ENCODE data around the gene SNRPB.
A peak's percentile ranks its signal among the peaks of the same experiment; 100 is the strongest.
"Not testable (repeated sequence)": the region's sequence is repeated elsewhere in the genome, so short reads cannot be mapped to it uniquely, and the experiment has no call there.

The SNRPB gene

DNA sequence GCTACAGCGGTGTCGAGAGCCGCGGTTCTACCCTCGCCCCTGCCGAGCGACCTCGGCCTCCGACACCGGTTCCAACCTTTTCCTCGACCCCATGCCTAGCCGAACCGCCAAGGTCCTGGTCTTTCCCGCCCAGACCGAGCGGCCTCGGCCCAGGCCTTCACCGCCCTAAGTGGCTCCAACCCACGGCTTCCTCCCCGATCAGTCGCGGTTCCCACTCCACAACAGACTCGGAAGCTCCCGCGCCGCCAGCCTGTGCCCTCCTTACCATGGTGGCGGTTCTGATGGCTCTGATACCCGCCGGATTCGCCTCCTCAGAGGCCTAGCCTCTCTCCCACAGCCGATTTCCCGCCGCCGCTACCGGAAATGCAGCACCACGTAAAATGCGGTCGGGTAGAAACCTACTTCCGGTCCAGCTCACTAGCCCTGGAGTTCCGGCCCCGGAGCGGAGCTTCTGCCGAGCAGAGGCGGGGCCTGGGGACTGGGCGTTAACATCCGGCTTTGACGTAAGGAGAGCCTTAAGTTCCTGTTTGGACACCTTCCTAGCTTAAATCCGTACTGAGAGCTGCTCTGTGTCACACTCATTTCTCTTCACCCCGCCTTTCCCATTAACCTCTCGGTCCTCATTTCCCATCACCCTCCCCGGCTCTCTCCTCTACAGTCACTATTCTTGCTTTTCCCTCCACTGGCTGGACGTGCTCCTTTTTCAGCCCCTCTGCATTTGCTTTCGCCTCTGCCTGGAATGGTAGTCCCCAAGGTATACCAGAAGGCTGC lies at the start of gene SNRPB:
Gene SNRPB (minus strand): TSS at position 367 of the 771 bp plus-strand sequence. CDS start 99 bp downstream, at position 268.
- DNase-seq = peak; percentile 98

DNA sequence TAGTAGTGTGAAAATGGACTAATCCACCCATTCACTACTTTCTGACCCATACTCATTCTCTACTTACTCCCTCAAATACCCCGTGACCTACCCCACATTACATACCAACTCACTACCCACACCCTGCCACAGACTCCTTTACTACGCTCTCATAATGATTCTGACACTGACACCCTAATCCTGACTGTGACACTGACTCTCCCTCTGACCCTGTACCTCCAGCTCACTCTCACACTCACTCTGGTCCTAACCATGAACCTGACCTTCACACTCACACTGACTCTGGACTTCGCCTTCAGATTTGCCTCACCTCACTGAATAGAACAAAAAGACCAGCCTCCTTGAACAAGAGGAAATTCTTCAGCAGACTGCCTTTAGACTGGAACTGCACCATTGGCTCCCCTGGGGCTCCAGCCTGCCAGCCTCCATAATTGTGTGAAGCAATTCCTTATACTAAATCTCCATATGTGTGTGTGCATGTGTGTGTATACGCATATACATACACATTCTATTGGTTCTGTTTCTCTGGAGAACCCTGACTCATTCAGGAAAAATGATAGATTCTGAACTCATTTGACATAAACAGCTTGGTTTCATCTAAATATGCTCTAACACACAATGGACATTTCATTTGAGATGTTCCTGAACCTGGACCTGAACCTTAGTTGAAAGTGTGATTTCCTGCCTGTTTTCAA lies 48.7 kb upstream of the SNRPB start:
- DNase-seq = no peak

DNA sequence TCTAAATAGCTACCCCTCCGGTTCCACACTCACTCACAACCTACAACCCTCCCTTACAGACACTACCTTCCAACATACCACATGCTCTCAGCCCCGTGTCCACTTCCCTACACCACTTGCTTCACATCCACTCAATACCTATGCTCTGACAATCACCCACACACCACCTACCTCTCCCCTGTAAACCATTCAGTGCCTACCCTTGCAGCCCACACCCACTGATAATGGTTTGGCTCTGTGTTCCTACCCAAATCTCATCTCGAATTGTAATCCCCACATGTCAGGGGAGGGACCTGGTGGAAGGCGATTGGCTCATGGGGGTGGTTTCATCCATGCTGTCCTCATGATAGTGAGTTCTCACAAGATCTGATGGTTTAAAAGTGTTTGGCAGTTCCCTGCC lies 48.0 kb upstream of the SNRPB start:
- DNase-seq = no peak

DNA sequence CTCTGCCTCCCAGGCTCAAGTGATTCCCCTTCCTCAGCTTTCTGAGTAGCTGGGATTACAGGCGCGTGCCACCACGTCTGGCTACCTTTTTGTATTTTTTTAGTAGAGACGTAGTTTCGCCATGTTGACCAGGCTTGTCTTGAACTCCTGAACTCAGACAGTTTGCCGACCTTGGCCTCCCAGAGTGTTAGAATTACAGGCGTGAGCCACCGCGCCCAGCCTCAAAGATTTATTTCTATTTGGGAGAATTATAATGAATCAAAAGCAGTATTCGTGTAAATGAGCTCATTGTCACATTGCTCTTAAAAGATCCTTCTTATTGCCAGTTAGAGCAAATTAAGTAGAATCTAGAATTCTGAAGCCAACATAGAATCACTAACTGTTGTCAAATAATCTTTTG lies 47.5 kb upstream of the SNRPB start:
- no peak for DNase-seq

DNA sequence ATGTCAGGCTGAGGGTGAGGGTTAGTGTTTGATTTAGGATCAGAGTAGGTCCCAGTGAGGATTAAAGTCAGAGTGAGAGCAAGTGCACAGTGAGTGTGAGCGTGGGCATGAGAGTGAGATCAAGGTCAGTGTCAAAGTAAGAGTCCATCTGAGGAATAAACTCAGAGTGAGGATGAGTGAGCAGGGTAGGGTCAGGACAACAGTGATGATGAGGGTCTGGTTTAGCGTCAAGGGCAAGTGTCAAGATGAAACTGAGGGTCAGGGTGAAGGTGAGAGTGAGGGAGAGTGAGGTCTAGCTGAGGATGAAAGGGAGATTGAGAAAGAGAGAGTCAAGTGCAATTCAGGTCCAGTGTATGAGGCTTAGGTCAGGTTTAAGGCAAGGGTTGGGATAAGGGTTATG lies 45.8 kb upstream of the SNRPB start:
- DNase-seq = no peak

DNA sequence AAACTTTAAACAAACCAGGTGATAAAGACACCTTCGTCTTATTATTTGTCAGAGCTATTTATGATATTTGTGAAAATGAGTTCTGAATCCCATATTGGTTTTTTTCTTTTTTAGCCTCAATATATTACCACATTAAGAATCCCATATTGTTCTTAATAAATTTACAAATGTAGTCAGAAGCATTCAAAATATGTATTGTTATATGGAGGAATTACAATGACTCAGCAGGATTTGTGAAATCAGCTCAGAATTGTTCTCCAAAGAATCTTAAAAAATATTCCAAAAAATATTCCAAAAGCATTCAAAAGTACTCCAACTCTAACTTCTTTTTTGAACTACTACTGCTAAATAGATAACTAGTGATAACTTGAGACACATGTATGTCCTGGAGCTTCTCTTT lies 44.6 kb upstream of the SNRPB start:
- DNase-seq = no peak

DNA sequence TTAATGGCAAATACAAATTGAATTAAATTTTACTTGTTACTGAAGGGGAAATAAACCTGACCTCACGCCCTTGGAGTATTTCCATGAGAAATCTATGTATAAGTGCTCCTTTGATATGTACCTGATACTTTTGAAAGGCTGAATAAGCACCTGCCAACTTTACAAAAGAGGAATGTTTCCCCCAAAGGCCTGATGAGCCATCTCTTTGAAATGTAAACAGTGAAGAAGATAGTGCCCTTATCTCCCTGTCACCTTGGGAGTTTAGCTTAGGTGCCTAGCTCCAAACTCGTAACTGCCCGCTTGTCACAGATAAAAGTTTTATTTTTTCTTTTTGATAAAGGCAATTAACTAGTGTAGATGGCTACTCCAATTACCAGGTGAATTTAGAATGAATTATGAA lies 39.2 kb upstream of the SNRPB start:
- DNase-seq = no peak

DNA sequence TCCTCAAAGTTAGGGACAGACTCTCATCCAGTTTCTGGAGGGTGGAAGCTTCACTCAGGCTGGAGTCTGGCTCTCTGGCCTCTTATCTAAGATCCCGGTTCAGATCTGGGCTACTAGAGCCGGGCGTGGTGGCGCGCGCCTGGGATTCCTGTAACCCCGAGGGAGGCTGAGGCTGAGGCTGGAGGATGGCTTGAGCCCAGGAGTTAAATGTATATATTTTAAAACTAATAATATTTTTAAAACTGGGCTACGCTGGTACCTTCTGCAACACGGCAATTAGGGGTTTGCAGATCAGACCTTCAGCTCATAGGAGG lies 38.8 kb upstream of the SNRPB start:
- DNase-seq = no peak

DNA sequence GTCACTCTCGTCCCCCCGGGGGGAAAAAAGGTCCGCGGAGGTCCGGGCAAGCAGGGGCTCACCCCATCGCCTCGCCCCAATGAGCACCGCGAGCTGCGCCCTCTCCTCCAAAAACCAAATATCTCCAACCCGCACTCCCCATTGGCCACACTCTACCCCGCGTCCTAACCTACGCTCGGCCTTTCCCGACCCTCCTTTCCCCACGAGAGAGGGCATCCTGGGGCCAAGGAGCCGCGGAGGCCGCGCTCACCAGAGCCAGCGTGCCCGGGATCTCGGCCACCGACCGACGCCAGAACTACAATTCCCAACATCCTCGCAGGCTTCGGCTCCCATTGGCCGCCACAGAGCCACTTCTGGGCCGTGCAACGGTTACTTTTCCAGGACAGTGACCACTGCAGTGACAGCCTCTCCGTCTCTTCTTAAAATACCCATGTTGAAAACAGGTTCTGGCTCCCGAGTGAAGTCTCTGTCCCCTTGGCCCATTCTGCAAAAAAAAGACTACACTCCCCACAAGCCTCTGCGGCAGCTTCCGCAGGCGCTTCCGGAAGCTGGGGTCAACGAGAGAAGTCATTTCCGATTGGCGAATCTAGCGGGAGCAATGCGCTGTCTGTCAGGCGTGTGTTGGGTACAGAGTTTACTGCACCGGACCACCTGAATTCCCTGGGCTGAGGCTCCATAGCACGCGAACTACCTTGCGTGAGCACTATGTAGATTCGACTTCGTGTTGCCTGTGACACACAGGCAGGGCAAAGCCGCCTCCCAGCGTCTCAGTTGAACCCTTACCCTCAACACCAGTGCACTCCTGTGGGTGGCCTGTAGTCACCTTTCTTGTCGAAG lies 38.3 kb upstream of the SNRPB start, which contains the start of gene ZNF343:
Gene ZNF343 (minus strand): TSS at position 285 of the 837 bp plus-strand sequence. CDS start 15,020 bp downstream, outside the sequence.
- DNase-seq = peak; percentile 76

DNA sequence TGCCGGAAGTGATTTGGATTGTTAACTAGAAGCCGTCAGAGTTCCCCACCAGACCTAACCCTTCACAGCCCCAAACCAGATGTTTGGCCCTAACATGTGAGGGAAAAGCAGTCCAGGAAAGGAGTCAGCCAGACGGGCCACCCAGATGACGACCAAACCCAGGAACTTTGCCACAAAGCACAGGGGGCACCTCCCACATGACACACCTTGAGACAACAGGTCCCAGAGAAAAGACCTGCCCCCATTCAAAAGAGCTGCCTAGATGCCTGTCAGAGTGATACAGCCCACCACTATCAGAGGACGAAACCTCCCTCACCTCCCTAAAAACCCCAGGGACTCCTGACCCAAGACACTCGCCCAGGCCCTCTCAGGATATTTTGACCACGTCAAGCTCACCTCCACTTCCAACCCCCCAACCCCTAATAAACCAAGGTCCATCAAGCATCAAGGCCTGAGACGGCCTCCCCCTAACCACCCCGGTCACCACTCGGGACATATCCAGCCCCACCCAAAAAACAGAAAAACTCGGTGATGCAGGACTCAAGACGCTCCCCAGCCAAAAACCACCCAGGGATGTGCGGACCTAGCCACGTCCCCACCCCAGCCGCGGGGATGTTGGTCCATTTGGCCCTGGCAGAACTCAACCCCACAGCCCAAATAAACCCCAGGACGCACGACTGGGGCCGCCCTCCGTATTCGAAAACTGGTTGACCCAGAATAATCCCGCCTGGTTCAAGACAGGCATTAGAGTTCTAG lies 37.5 kb upstream of the SNRPB start:
- DNase-seq = no peak

DNA sequence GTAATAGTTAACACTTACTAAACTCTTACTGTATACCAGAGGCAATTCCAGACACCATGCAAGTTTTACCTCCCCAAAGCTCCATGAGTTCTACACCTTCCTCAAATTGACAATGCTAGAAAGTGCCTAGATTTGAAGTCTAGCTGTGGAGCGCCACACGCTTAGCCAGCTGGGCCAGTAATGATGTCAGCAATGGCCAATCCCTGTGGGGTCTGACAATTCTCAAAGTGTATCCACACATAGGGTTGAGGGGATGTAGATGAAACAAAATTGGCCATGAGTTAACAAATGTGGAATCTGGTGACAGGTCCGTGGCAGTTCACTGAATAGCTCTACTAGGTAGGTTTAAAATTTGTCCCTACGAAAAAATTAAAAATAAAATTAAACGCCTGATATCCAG lies 36.9 kb upstream of the SNRPB start:
- DNase-seq = no peak

DNA sequence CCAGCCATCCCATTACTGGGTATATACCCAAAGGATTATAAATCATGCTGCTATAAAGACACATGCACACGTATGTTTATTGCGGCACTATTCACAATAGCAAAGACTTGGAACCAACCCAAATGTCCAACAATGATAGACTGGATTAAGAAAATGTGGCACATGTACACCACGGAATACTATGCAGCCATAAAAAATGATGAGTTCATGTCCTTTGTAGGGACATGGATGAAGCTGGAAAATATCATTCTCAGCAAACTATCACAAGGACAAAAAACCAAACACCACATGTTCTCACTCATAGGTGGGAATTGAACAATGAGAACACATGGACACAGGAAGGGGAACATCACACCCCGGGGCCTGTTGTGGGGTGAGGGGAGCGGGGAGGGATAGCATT lies 35.8 kb upstream of the SNRPB start:
- DNase-seq = not testable (repeated sequence)

DNA sequence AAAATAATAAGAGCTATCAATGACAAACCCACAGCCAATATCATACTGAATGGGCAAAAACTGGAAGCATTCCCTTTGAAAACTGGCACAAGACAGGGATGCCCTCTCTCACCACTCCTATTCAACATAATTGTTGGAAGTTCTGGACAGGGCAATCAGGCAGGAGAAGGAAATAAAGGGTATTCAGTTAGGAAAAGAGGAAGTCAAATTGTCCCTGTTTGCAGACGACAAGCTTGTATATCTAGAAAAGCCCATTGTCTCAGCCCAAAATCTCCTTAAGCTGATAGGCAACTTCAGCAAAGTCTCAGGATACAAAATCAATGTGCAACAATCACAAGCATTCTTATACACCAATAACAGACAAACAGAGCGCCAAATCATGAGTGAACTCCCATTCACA lies 34.2 kb upstream of the SNRPB start:
- not testable (repeated sequence) for DNase-seq

DNA sequence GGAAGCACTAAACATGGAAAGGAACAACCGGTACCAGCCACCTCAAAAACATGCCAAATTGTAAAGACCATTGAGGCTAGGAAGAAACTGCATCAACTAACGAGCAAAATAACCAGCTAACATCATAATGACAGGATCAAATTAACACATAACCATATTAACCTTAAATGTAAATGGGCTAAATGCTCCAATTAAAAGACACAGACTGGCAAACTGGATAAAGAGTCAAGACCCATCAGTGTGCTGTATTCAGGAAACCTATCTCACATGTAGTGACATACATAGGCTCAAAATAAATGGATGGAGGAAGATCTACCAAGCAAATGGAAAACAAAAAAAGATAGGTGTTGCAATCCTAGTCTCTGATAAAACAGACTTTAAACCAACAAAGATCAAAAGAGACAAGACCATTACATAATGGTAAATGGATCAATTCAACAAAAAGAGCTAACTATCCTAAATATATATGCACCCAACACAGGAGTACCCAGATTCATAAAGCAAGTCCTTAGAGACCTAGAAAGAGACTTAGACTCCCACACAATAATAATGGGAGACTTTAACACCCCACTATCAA lies 32.3 kb upstream of the SNRPB start:
- not testable (repeated sequence) for DNase-seq

DNA sequence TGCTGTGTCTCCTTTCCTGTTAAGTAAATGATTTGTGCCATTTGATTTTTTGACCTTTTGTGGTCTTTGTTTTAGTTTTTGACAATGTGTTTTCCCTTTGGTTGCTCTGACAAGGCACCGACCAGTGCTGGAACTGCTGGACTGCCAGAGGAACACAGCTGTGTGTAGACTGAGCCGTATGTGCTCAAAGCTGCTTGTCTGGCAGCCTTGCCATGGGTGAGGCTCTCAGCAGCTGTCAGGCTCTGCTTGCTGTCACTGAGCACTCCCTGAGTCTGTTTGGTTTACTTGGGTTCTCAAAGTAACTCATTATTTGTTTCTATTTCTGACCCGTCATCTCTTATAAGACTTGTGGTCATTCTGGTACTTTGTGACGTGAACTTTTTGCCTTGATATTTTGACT lies 15.1 kb upstream of the SNRPB start:
- DNase-seq = no peak

DNA sequence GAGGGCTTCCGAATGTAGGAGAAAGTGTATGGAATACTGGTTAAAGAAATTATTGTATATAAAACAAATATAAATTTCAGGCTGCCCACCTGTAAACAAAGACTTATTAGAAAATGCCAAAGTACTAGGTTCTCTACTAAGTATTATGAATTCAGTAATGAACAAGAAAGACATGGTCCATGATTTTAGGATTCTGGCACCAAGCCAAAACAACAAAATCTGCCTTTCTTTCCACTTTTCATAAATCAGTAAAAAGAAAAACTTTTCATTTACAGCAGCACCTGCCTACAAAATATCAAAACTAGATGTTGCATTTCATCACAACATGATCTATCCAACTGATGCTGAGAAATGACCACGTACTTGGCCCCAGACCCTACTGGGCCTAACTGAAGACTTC lies 14.5 kb upstream of the SNRPB start:
- DNase-seq = no peak

DNA sequence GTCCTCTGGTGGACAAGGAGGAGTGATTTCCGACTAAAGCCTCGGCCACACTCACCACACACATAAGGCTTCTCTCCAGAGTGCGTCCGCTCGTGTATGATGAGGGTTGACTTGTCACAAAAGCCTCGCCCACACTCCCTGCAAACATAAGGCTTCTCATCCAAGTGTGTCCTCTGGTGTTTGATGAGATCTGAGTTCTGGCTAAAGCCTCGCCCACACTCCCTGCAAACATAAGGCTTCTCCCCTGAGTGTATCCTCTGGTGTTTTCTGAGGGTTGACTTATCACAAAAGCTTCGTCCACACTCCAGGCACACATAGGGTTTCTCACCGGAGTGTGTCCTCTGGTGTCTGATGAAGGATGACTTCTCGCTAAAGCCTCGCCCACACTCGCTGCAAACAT lies 12.9 kb upstream of the SNRPB start:
- no peak for DNase-seq

DNA sequence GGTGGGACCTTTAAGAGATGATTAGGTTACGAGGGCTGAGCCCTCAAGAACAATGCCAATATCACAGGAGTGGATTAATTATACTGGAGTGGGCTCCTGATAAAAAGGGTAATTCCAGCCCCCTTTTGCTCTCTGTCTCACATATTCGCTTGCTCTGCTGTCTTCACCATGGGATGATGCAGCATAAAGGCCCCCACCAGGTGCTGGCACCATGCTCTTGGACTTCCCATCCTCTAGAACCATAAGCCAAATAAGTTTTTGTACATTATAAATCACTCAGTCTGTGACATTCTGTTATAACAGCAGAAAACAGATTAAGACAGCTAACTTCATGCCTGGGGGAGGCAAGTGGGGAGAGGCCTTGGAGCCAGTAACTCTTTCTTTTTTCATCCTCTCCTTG lies 9.8 kb upstream of the SNRPB start:
- DNase-seq = no peak

DNA sequence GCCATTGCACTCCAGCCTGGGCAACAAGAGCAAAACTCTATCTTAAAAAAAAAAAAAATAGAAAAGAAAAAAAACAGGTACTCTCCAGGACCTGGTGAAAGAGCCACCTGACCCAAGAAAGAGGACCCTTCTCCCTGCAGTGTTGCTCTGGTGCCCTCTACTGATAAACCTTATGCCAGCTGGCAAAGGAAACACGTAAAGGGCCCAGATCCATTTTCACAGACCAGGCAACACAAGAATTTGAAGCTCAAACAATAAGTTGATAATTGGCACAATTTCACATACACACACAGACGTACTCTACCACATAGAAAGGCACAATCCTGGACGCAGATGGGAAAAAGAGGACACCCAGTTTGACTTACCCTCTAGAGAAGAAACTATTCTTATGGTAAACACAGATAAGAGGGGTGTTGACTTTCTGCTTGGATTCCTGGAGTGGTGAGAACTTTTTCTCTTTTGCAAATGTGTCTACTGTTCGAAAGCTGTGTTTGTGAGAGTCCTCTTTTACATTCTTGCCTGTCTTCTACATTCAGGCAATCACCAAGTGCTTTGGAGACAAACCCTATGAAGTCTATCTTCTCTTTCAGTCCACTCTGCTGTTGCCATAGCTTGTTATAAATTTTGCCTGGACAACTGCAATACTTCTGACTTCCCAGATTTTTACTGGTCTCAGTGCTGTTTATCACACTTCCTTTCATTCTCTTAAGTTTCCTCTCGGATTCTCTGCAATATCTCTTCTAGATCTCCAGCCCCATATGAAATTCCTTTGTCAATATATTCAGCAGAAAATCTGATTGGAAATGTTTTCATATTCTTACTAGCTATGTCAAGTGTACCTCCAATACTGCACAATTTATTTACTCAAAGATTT lies 6.4 kb upstream of the SNRPB start:
- DNase-seq = no peak

DNA sequence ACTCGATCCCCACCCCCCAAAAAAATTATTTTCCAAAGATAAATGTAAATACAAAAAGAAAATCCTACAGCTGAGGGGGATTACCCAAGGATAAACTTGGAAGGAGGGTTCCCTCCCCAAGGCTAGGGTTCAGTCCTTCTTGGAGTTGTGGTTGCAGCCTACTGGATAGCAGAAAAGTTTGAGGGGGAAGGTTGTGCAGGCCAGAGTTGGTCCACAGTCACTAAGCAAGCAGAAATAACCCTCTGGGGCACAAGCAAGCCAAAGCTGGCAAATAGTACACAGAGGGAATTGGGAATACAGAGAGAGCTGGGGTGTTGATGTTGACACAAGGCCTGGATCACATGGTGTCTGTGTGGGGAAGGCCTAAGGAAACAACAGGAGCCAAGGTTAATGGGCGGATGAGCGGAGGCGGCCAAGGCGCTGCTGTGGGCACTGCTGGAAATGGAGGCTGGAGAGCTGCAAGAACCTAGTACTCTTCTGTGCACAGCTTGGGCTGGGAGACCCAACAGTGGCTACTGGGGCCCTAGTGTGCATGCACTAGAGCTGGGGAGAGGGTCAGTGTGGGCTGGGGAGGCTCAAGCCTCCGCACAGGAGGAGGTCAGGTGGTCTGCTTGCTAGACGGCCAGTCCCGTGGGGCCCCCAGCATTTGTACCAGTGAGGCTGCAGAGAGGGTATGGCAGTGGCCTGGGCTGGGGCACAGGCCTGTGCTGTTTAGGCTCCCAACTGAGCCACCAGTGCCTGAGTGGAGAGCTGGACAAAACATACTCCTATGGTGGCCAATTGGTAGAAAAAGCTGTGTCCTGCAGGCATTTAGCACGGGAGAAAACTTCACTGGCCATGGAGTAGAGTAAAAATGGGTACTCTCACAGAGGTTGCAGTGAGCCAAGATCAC lies 5.5 kb upstream of the SNRPB start:
- DNase-seq = no peak

Measured in NCI-H774 (cell line).